GM19238 (cell line): ENCODE data around the gene C2orf76.
"Not testable (repeated sequence)": the region's sequence is repeated elsewhere in the genome, so short reads cannot be mapped to it uniquely, and the experiment has no call there.

Experiments used
- DNase-seq: peaks from one replicate; pipeline ENCODE4 v3.0.0; 2011; ENCODE audit warnings: low spot score; ENCODE audit not compliant: insufficient read length

The C2orf76 gene

GRCh38 chr2:119377294-119377992 is 10.8 kb upstream of the C2orf76 start:
- no peak for DNase-seq

GRCh38 chr2:119376810-119377209 is 10.2 kb upstream of the C2orf76 start:
- DNase-seq: no peak

- not testable (repeated sequence) for DNase-seq
These were observed 9.8 kb upstream of the C2orf76 start for GRCh38 chr2:119376406-119376805.

- DNase-seq: not testable (repeated sequence)
These were observed 7.5 kb upstream of the C2orf76 start for GRCh38 chr2:119373907-119374745.

GRCh38 chr2:119372778-119373568 is 6.3 kb upstream of the C2orf76 start:
- DNase-seq: no peak

GRCh38 chr2:119371111-119371510 is 4.5 kb upstream of the C2orf76 start:
- no peak for DNase-seq

GRCh38 chr2:119369845-119370244 is 3.2 kb upstream of the C2orf76 start:
- DNase-seq: no peak

GRCh38 chr2:119367472-119368099 is 952 bp upstream of the C2orf76 start:
- DNase-seq: peak; percentile 56

GRCh38 chr2:119366161-119366648 is 429 bp downstream of the C2orf76 start:
- DNase-seq: no peak

- no peak for DNase-seq
These were observed 1.2 kb downstream of the C2orf76 start for GRCh38 chr2:119365436-119365835.

GRCh38 chr2:119364798-119365197 is 1.8 kb downstream of the C2orf76 start:
- no peak for DNase-seq

GRCh38 chr2:119360423-119360966 is 6.1 kb downstream of the C2orf76 start:
- no peak for DNase-seq

- no peak for DNase-seq
These were observed 6.9 kb downstream of the C2orf76 start for GRCh38 chr2:119359774-119360173.

- DNase-seq: no peak
These were observed 11.8 kb downstream of the C2orf76 start for GRCh38 chr2:119354860-119355259.

- peak; percentile 23 for DNase-seq
These were observed 14.3 kb downstream of the C2orf76 start for GRCh38 chr2:119352357-119352756.

- no peak for DNase-seq
These were observed 16.2 kb downstream of the C2orf76 start for GRCh38 chr2:119350311-119350998.

- no peak for DNase-seq
These were observed 17.3 kb downstream of the C2orf76 start for GRCh38 chr2:119349289-119349688.

GRCh38 chr2:119341684-119342083 is 24.9 kb downstream of the C2orf76 start:
- no peak for DNase-seq

- no peak for DNase-seq
These were observed 27.1 kb downstream of the C2orf76 start for GRCh38 chr2:119339562-119339923.

- peak; percentile 58 for DNase-seq
These were observed 27.6 kb downstream of the C2orf76 start for GRCh38 chr2:119338826-119339561.
